Activated CD8-positive, alpha-beta memory T cell treated with anti-CD3 and anti-CD28 coated beads, Interleukin-2, amount 50 U/mL, for 4 hours (primary cell): ENCODE data around the gene FUT7.

Experiments used
- DNase-seq: peaks from one replicate; pipeline ENCODE4 v3.0.0-alpha.2; 2020

Gene FUT7

GRCh38 chr9:137000177-137000930 is 31.5 kb downstream of the FUT7 start:
- DNase-seq, result no peak

GRCh38 chr9:136997830-136998234 is 34.1 kb downstream of the FUT7 start:
- no peak for DNase-seq

- no peak for DNase-seq
Measured at GRCh38 chr9:136997371-136997770, 34.5 kb downstream of the FUT7 start.

GRCh38 chr9:136996361-136997292 is 35.3 kb downstream of the FUT7 start, which contains the start of gene CLIC3:
Gene CLIC3, minus strand, starts transcription at chr9:136996568. Its CDS starts 25 bp downstream, at chr9:136996543.
- peak; percentile 63 for DNase-seq

- no peak for DNase-seq
Measured at GRCh38 chr9:136995772-136996311, 36.0 kb downstream of the FUT7 start.

- no peak for DNase-seq
Measured at GRCh38 chr9:136995362-136995761, 36.5 kb downstream of the FUT7 start.

GRCh38 chr9:136994888-136995230 is 37.0 kb downstream of the FUT7 start:
- no peak for DNase-seq

GRCh38 chr9:136994180-136994887 is 37.6 kb downstream of the FUT7 start:
- no peak for DNase-seq

GRCh38 chr9:136992819-136993369 is 39.0 kb downstream of the FUT7 start:
- DNase-seq, result no peak

- DNase-seq, result peak; percentile 94
Measured at GRCh38 chr9:136991993-136992818, 39.7 kb downstream of the FUT7 start, which contains the start of gene PAXX. Gene PAXX, plus strand, starts transcription at chr9:136992422. Its CDS starts 22 bp downstream, at chr9:136992444.

- DNase-seq, result no peak
Measured at GRCh38 chr9:136990242-136990911, 41.5 kb downstream of the FUT7 start.

GRCh38 chr9:136988872-136989271 is 43.0 kb downstream of the FUT7 start:
- DNase-seq, result no peak

- DNase-seq, result no peak
Measured at GRCh38 chr9:136985853-136986252, 46.0 kb downstream of the FUT7 start.

GRCh38 chr9:136985027-136985602 is 46.8 kb downstream of the FUT7 start:
- DNase-seq, result no peak

GRCh38 chr9:136984464-136985026 is 47.3 kb downstream of the FUT7 start:
- no peak for DNase-seq

- DNase-seq, result no peak
Measured at GRCh38 chr9:136983656-136984314, 48.1 kb downstream of the FUT7 start.

- no peak for DNase-seq
Measured at GRCh38 chr9:136983167-136983566, 48.7 kb downstream of the FUT7 start.

- DNase-seq, result no peak
Measured at GRCh38 chr9:136982232-136983051, 49.4 kb downstream of the FUT7 start, which contains the start of gene LCNL1. Gene LCNL1, plus strand, starts transcription at chr9:136982993. Its CDS starts 594 bp downstream, at chr9:136983587.
